Measurements from ENCODE around the gene SPX.

- TF ChIP-seq CTCF (conservative IDR thresholded peaks at IDR 0.05): no peak
- TF ChIP-seq ZFX (IDR thresholded peaks at IDR 0.05): no peak
These were observed 40.3 kb downstream of the SPX start for GRCh38 chr12:21566223-21566906.

All from C4-2B (cell line).